Colon (tissue), 2 donors: ENCODE results near the gene THG1L.
"Not testable (repeated sequence)": the region's sequence is repeated elsewhere in the genome, so short reads cannot be mapped to it uniquely, and the experiment has no call there.

Source experiments
- FAIRE-seq: peaks from 2 replicates; lab custom pipeline; 2012; peaks lifted over from hg19 to GRCh38; lab: Jason Lieb, UNC
- donor health status: control.
- donor health status: control.

The THG1L gene

GRCh38 chr5:157731272-157732129, at the start of gene THG1L:
Gene THG1L (plus strand): TSS chr5:157731420. CDS start chr5:157731441, 21 bp downstream.
- FAIRE-seq: no peak

GRCh38 chr5:157682257-157682656, 49.0 kb upstream of the THG1L start:
- FAIRE-seq: no peak

GRCh38 chr5:157686276-157687197, 44.7 kb upstream of the THG1L start:
- FAIRE-seq: not testable (repeated sequence)

DNA sequence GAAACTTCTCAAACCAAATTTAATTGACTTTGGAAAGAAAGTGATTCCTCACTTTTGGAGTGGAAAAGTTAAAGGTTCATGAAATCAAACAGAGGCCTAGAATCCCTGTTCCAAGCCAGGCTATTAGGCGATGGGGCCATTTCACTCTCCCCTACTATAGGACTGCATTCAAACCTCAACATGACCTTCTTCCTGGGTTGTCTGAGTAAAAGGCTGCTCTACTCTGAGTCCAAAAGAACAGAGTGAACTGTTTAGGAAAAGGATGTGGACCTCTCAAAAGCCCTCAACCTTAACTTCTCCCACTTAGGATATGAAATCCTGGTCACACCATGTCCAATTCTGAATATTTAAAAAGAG, 44.0 kb upstream of the THG1L start:
- FAIRE-seq: no peak

DNA sequence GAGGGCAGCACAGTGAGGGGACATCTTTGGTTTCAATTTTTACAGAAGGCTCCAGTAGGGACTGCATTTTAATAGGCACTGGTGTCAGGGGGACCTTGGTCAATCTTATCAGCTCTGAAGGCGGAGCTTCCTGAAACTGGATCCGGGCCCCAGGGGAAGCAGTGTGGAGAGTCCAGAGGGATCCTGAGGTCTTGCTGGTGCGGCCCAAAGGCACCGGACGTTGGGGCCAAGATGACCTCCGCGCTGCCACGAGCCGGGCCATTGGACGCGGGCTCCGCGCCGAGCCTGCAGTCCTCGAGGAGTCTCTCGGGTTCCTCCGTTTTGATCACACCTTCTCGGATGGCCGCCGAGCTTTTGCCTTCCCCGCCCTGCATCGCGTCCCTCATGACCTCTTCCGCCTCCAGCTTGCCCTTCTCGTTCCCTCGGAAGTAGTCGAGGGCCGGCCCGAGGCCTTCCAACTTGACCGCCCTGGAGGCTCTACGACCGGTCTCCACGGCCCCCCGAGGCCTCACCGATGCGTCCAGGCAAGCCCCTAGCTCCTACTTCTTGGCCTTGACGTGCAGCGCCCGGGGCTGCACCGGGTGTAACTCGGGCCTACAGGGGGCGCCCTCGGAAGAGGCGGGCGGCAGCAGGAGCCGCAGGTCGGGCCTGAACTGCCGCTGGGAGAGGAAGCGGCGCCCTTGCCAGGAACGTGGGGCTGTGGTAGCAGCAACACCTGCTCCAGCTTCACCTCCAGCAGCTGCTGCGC, 41.1 kb upstream of the THG1L start:
- no peak for FAIRE-seq

DNA sequence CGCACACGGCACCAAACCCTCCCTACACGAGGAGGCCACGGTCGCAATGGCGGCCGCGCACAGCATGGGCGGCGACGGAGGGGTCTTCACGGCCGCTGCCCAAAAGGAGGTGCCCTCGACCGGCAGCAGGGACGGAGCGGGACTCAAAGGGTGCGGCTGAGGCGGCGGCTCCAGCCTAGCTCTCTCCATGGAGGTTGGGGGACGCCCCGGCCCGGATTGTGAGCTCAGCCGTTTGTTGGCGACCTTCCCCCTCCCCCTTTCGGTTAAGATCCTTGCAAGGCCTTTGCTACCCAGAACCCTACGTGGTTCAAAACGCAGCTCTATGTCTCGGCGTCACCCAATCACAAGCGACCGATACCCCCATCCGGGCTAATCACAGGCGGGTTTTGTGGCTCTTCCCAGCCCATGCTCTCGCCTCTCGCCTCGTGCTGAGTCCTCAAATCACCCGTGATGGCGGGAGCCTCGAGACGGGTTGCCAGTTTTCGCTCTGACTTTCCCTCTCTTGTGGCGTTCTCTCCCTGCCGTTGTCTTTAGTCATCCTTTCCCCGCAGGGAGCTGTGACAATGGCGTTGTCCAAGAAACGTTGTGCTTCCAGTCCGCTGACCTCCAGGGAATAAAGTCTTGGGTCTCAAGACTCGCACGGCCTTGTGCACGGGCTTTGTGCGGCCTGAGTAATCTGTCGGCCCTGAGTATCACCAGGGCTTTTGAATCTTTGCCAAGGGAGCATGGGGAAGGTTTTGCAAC, 40.4 kb upstream of the THG1L start:
- FAIRE-seq: no peak

GRCh38 chr5:157693816-157694215, 37.4 kb upstream of the THG1L start:
- not testable (repeated sequence) for FAIRE-seq

DNA sequence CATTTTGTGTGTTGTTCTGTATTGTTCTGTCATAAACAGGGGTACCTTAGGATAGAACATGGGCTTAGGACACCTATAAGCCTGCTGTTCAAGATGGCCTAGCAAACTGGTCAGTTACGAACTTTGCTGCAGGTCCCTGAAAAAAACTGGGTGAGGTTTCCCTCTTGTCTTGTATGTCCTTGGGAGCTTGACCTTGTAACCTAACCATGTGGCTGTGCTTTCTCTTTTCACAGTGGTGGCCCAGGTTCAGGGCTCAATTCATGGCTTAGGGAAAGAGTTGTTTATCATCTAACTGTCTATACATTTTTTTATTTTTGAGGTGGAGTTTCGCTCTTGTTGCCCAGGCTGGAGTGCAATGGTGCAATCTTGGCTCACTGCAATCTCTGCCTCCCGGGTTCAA, 35.1 kb upstream of the THG1L start:
- FAIRE-seq: not testable (repeated sequence)

DNA sequence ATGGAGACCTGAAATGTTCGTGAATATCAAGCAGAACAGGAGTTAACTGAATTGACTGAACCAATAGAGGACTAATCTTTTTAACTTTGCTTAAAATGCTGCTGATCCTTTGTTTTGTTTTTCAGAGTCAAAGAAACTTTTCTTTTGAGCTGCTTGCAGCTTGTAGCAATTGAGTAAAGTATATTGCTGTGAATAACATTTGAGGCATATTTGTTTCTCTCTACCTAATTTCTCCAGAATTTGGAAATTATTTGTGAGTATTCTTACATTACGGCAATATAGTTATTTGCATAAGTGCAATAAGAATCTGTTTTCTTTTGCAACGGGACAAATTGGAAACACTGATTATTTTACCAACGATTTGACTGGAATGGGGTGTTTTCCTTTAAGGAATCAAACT, 32.5 kb upstream of the THG1L start:
- not testable (repeated sequence) for FAIRE-seq

- FAIRE-seq: no peak
Observed at GRCh38 chr5:157703736-157704135, 27.5 kb upstream of the THG1L start.

GRCh38 chr5:157708866-157709265, 22.4 kb upstream of the THG1L start:
- no peak for FAIRE-seq

DNA sequence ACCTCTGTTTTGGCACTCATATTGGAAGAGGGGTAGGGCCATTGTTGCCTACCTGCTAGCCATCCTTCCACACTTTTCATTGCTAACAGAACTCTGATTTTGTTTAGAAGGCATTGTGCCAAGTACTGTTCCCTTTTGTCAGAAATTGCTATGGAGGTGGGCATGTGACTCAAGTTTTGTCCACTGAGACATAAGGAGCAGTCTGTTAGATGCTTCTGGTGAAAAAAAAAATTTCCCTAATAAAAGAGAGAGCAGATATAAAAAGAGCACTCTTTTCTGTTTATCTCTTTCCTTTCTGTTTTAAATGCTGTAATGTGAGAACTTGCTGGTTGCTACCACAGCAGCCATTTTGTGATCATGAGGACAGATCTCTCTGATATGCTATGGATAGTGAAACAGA, 21.9 kb upstream of the THG1L start:
- FAIRE-seq: no peak

DNA sequence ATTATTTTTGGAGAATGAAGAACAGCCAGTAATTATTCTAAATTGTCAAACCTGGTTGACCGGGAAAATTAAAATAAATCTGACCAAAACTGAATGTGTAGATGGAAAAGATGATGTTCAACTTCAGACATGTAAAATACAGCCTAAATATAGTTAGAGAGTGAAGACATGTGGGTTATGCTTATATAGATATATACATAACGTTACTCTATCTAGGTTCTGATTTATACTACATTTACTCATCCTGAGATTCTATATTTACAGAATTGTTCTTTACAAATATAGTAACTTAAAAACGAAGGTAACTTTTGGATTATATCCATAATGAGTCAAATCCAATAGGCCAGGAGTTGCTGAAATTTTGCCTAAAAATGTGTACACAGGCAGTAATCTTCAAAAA, 20.8 kb upstream of the THG1L start:
- no peak for FAIRE-seq

GRCh38 chr5:157710882-157711281, 20.3 kb upstream of the THG1L start:
- no peak for FAIRE-seq

GRCh38 chr5:157713830-157714595, 17.2 kb upstream of the THG1L start:
- FAIRE-seq: no peak

- no peak for FAIRE-seq
Observed at GRCh38 chr5:157714596-157714864, 16.7 kb upstream of the THG1L start.

DNA sequence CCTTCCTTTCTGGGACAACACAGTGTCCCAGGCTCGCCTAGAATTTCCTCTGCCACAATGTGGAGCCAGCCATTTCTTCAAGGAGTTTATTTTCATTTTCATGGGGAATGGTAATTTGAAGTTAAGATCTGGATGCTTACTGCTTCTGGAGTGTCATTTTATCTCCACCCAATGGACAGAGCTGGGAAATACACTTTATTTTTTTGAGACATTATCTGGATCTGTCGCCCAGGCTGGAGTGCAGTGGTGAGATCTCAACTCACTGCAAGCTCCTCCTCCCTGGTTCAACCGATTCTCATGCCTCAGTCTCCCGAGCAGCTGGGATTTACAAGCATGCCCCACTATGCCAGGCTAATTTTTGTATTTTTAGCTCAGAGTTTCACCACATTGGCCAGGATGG, 12.7 kb upstream of the THG1L start:
- peak; percentile 14 for FAIRE-seq

- no peak for FAIRE-seq
Observed at GRCh38 chr5:157719245-157719644, 12.0 kb upstream of the THG1L start.

GRCh38 chr5:157721159-157721558, 10.1 kb upstream of the THG1L start:
- FAIRE-seq: no peak

- not testable (repeated sequence) for FAIRE-seq
Observed at GRCh38 chr5:157722895-157723294, 8.3 kb upstream of the THG1L start.

- FAIRE-seq: not testable (repeated sequence)
Observed at GRCh38 chr5:157726607-157727006, 4.6 kb upstream of the THG1L start.
